Esophagus squamous epithelium (tissue), 5 donors: ENCODE data around the gene FPGT. TPM values are rescaled to one million over a fixed set of nuclear protein-coding genes. Genes with fewer than 3 reads are reported as not detected.

Experiments
- DNase-seq: peaks from one replicate; lab custom pipeline; 2025; lab: John Stamatoyannopoulos, UW
- H3K27ac ChIP-seq, 4 donors: fragments of 200-600 bp; sonication (generic); one replicate each; pipeline ENCODE4 v1.5.1; 2016 to 2019; ENCODE audit warnings: mild to moderate bottlenecking in 1 of 4
- H3K27me3 ChIP-seq, 4 donors: fragments of 200-600 bp; sonication (generic); 1 replicate in 3 of 4; 2 replicates in 1 of 4; pipeline versions ENCODE4 v1.5.1 to v1.6.0; 2017 to 2021; ENCODE audit warnings: antibody characterized with exemption in 1 of 4
- H3K36me3 ChIP-seq, 3 donors: fragments of 200-600 bp; sonication (generic); one replicate each; pipeline ENCODE4 v1.5.1; 2016 to 2019
- H3K4me1 ChIP-seq, 3 donors: fragments of 200-600 bp; sonication (generic); one replicate each; pipeline ENCODE4 v1.5.1; 2017 to 2019
- H3K4me3 ChIP-seq, 4 donors: fragments of 200-600 bp; sonication (generic); 1 replicate in 3 of 4; 2 replicates in 1 of 4; pipeline ENCODE4 v1.5.1; 2016 to 2019; ENCODE audit warnings: mild to moderate bottlenecking in 2 of 4, moderate library complexity in 1 of 4
- H3K9me3 ChIP-seq, 3 donors: fragments of 200-600 bp; sonication (generic); one replicate each; pipeline ENCODE4 v1.5.1; 2016 to 2019
- CTCF ChIP-seq, 6 experiments: fragments of 450-650 bp in 4 of 6; fragments of 200-600 bp in 2 of 6; sonication (generic) in 2 of 6; IDR thresholded peaks; one replicate each; pipeline ENCODE4 v1.5.1; 2016 to 2019; ENCODE audit warnings: antibody characterized with exemption in 6 of 6, mild to moderate bottlenecking in 4 of 6, moderate library complexity in 4 of 6
- POLR2A ChIP-seq, 4 donors: fragments of 450-650 bp; IDR thresholded peaks; one replicate each; pipeline ENCODE4 v1.6.1; 2017; ENCODE audit warnings: antibody characterized with exemption in 4 of 4, mild to moderate bottlenecking in 4 of 4, moderate library complexity in 3 of 4
- WGBS, 2 donors: methylation state at CpG; one replicate each; pipeline ENCODE4 v1.1.5; 2018; 5-methylcytosine and 5-hydroxymethylcytosine counted together
- intact Hi-C: fragments of 100-400 bp; cut with DNase I; formaldehyde crosslinking; loops from one replicate; pipeline ENCODE4 v1.15.0; 2022
- total RNA-seq, 4 donors: library from RNA; depleted of rRNA; stranded (reverse); fragments of >200 nt; gene quantifications; one replicate each; pipeline ENCODE4 v1.1.0, GENCODE V29; 2016
- donor health status: DM: yes; HTN: yes; CAD: no.

Gene FPGT
- total RNA-seq, 4 donors from 2014 or later = 9.6 to 20.8 (median 14.6) TPM

- Histone ChIP-seq H3K4me3 (no peak overlapping the region), H3K9me3 (no peaks in the 10 kb centered on the region), H3K27ac (no peak overlapping the region), H3K4me1 (no peaks in the 10 kb centered on the region), H3K27me3 (no peaks in the 10 kb centered on the region), H3K36me3 (peaks cover 0 to under 1% (median 0%) of the 10 kb centered on the region in 3 donors)
- no peak for TF ChIP-seq CTCF (IDR thresholded peaks at IDR 0.05)
- TF ChIP-seq POLR2A (IDR thresholded peaks at IDR 0.05) = no peak
- no peak for DNase-seq
- 78 to 100% methylated on average over 1 of the region's 1 CpG for WGBS, 2 donors
- intact Hi-C loops = no loop called here
Measured at GRCh38 chr1:74215229-74215628, 17.2 kb downstream of the FPGT start.

GRCh38 chr1:74222701-74223100 is 24.7 kb downstream of the FPGT start:
- no peak for DNase-seq
- TF ChIP-seq CTCF (IDR thresholded peaks at IDR 0.05) (no peak), POLR2A (IDR thresholded peaks at IDR 0.05) (no peak)
- H3K36me3 ChIP-seq = peaks cover 0 to 5% (median 0%) of the 10 kb centered on the region in 3 donors
- no peaks in the 10 kb centered on the region for H3K27me3 ChIP-seq
- no peaks in the 10 kb centered on the region for H3K4me1 ChIP-seq
- H3K4me3 ChIP-seq = no peak overlapping the region
- H3K9me3 ChIP-seq = peaks cover 0 to 21% (median 0%) of the 10 kb centered on the region in 3 donors
- WGBS, 2 donors = 83 to 88% methylated on average over 5 of the region's 5 CpGs
- intact Hi-C loops = no loop called here
- H3K27ac ChIP-seq = no peak overlapping the region

- H3K4me1 ChIP-seq = no peaks in the 10 kb centered on the region
- H3K27me3 ChIP-seq = no peaks in the 10 kb centered on the region
- 68 to 73% methylated on average over 3 of the region's 3 CpGs for WGBS, 2 donors
- no peak overlapping the region for H3K27ac ChIP-seq
- TF ChIP-seq POLR2A (IDR thresholded peaks at IDR 0.05) = no peak
- no peak for TF ChIP-seq CTCF (IDR thresholded peaks at IDR 0.05)
- H3K9me3 ChIP-seq = peaks cover 0 to 21% (median 0%) of the 10 kb centered on the region in 3 donors
- no peak overlapping the region for H3K4me3 ChIP-seq
- DNase-seq = no peak
- H3K36me3 ChIP-seq = peaks cover 0 to 5% (median 0%) of the 10 kb centered on the region in 3 donors
- intact Hi-C loops = no loop called here
Measured at GRCh38 chr1:74223453-74223852, 25.4 kb downstream of the FPGT start.

GRCh38 chr1:74235153-74235552 is 37.1 kb downstream of the FPGT start, which contains the start of gene TNNI3K:
TSS of gene TNNI3K (plus strand) at chr1:74235387. CDS start at chr1:74235452, 65 bp downstream.
- TF ChIP-seq POLR2A (IDR thresholded peaks at IDR 0.05) (no peak), CTCF (IDR thresholded peaks at IDR 0.05) (no peak)
- Histone ChIP-seq H3K27ac (no peak within 1 kb of the TSS), H3K4me1 (no peaks in the 10 kb centered on the region), H3K36me3 (no peaks in the 10 kb centered on the region), H3K27me3 (no peaks in the 10 kb centered on the region), H3K9me3 (no peaks in the 10 kb centered on the region), H3K4me3 (no peak within 1 kb of the TSS)
- no peak for DNase-seq
- intact Hi-C loops = no loop called here
- 19 to 38% methylated on average over 2 of the region's 2 CpGs for WGBS, 2 donors

- Histone ChIP-seq H3K9me3 (no peaks in the 10 kb centered on the region), H3K4me1 (no peaks in the 10 kb centered on the region), H3K36me3 (no peaks in the 10 kb centered on the region), H3K27me3 (no peaks in the 10 kb centered on the region), H3K4me3 (no peak overlapping the region), H3K27ac (no peak overlapping the region)
- WGBS, 2 donors = 80 to 92% methylated on average over 3 of the region's 3 CpGs
- DNase-seq = no peak
- TF ChIP-seq POLR2A (IDR thresholded peaks at IDR 0.05) = no peak
- TF ChIP-seq CTCF (IDR thresholded peaks at IDR 0.05) = no peak
- intact Hi-C loops = no loop called here
Measured at GRCh38 chr1:74236440-74236839, 38.4 kb downstream of the FPGT start.
